CD14-positive monocyte (primary cell): ENCODE measurements around the gene RD3L. TPM values are rescaled to one million over a fixed set of nuclear protein-coding genes. Genes with fewer than 3 reads are reported as not detected.

Experiments used
- DNase-seq, 3 donors: peaks; one replicate each; pipeline ENCODE4 v3.0.0-alpha.2; 2011 to 2022
- H2AFZ ChIP-seq: 2 replicates; pipeline ENCODE4 v1.6.0; 2012; ENCODE audit warnings: mild to moderate bottlenecking, low read depth, low read length, inconsistent platforms; ENCODE audit not compliant: insufficient read depth, poor library complexity, severe bottlenecking
- H3K27ac ChIP-seq, 2 donors: 1 replicate in 1 of 2; 2 replicates in 1 of 2; pipeline ENCODE4 v1.5.1; 2012 to 2013; ENCODE audit warnings: low read length in 2 of 2, control low read depth in 1 of 2, inconsistent platforms in 1 of 2, low read depth in 1 of 2, mild to moderate bottlenecking in 1 of 2
- H3K27me3 ChIP-seq, 2 donors: one replicate each; pipeline versions ENCODE4 v1.6.0 to v1.6.1; 2011 to 2013; ENCODE audit warnings: low read length in 2 of 2; ENCODE audit not compliant: control insufficient read depth in 2 of 2, insufficient read depth in 2 of 2
- H3K36me3 ChIP-seq, 2 donors: replicated peaks in 1 of 2; 1 replicate in 1 of 2; 2 replicates in 1 of 2; pipeline versions ENCODE4 v1.5.1 to v1.6.1; 2012 to 2013; ENCODE audit warnings: low read length in 2 of 2, control low read depth in 1 of 2, inconsistent platforms in 1 of 2, mild to moderate bottlenecking in 1 of 2; ENCODE audit not compliant: insufficient read depth in 2 of 2, control insufficient read depth in 1 of 2
- H3K4me1 ChIP-seq, 2 donors: 1 replicate in 1 of 2; 2 replicates in 1 of 2; pipeline versions ENCODE4 v1.5.1 to v1.6.1; 2012 to 2013; ENCODE audit warnings: low read length in 2 of 2, control low read depth in 1 of 2, inconsistent platforms in 1 of 2, mild to moderate bottlenecking in 1 of 2, moderate library complexity in 1 of 2; ENCODE audit not compliant: insufficient read depth in 2 of 2, control insufficient read depth in 1 of 2
- H3K4me2 ChIP-seq: replicated peaks from 2 replicates; pipeline ENCODE3; 2012; ENCODE audit warnings: low read length, moderate library complexity, mild to moderate bottlenecking; ENCODE audit not compliant: poor library complexity, severe bottlenecking; ENCODE audit errors: extremely low read depth
- H3K4me3 ChIP-seq, 3 experiments: fragments of 200-600 bp in 1 of 3; sonication (generic) in 1 of 3; replicated peaks in 1 of 3; 1 replicate in 2 of 3; 2 replicates in 1 of 3; pipeline ENCODE4 v1.5.1; 2011 to 2013; ENCODE audit warnings: low read length in 3 of 3, mild to moderate bottlenecking in 3 of 3, control low read depth in 2 of 3, low read depth in 2 of 3, inconsistent platforms in 1 of 3, moderate library complexity in 1 of 3
- H3K79me2 ChIP-seq: 2 replicates; pipeline ENCODE4 v1.6.0; 2012; ENCODE audit warnings: mild to moderate bottlenecking, control low read depth, inconsistent platforms, low read length, moderate library complexity; ENCODE audit not compliant: insufficient read depth
- H3K9ac ChIP-seq: 2 replicates; pipeline ENCODE4 v1.6.0; 2017; ENCODE audit warnings: low read length, mild to moderate bottlenecking; ENCODE audit not compliant: insufficient read depth, poor library complexity, severe bottlenecking
- H3K9me3 ChIP-seq, 2 donors: replicated peaks in 1 of 2; 1 replicate in 1 of 2; 2 replicates in 1 of 2; pipeline versions ENCODE4 v1.5.1 to v1.6.1; 2012 to 2013; ENCODE audit warnings: low read length in 2 of 2, control low read depth in 1 of 2; ENCODE audit not compliant: control insufficient read depth in 1 of 2, insufficient read depth in 1 of 2
- H4K20me1 ChIP-seq: 2 replicates; pipeline ENCODE4 v1.6.0; 2012; ENCODE audit warnings: mild to moderate bottlenecking, low read length, control low read depth, moderate library complexity; ENCODE audit not compliant: insufficient read depth
- H3K27ac Mint-ChIP-seq, 7 donors: one replicate each; pipeline ENCODE4 v1.8.0; 2020; ENCODE audit warnings: mild to moderate bottlenecking in 7 of 7, mixed read lengths in 7 of 7, moderate library complexity in 6 of 7, inconsistent platforms in 2 of 7
- H3K27me3 Mint-ChIP-seq, 3 donors: one replicate each; pipeline ENCODE4 v1.8.0; 2021 to 2022; ENCODE audit warnings: low read depth in 3 of 3, mild to moderate bottlenecking in 3 of 3, mixed read lengths in 3 of 3, moderate library complexity in 3 of 3, inconsistent platforms in 1 of 3
- H3K36me3 Mint-ChIP-seq, 2 donors: one replicate each; pipeline ENCODE4 v1.8.0; 2020; ENCODE audit warnings: mixed read lengths in 2 of 2, inconsistent platforms in 1 of 2, mild to moderate bottlenecking in 1 of 2
- H3K4me1 Mint-ChIP-seq: one replicate; pipeline ENCODE4 v1.8.0; 2020; ENCODE audit warnings: mild to moderate bottlenecking, mixed read lengths
- H3K4me3 Mint-ChIP-seq, 2 donors: one replicate each; pipeline ENCODE4 v1.8.0; 2020; ENCODE audit warnings: mild to moderate bottlenecking in 2 of 2, mixed read lengths in 2 of 2, moderate library complexity in 1 of 2
- H3K9me3 Mint-ChIP-seq, 7 donors: one replicate each; pipeline ENCODE4 v1.8.0; 2020 to 2022; ENCODE audit warnings: mixed read lengths in 7 of 7, mild to moderate bottlenecking in 6 of 7, moderate library complexity in 6 of 7, inconsistent platforms in 2 of 7
- CTCF ChIP-seq: fragments of 200-600 bp; IDR thresholded peaks from one replicate; pipeline ENCODE4 v1.8.0; 2022; ENCODE audit warnings: antibody characterized with exemption, mild to moderate bottlenecking
- WGBS: methylation state at CpG from one replicate; pipeline ENCODE4 v1.1.5; 2013; ENCODE audit warnings: missing lambda C conversion rate; ENCODE audit not compliant: insufficient coverage; 5-methylcytosine and 5-hydroxymethylcytosine counted together
- intact Hi-C, 2 donors: fragments of 100-400 bp; cut with micrococcal nuclease; formaldehyde crosslinking; loops; one replicate each; pipeline versions ENCODE4 v1.15.0 to v1.15.1; 2023
- polyA plus RNA-seq, 3 donors: library from polyadenylated mRNA; depleted of rRNA in 1 of 3; unstranded in 2 of 3; stranded (reverse) in 1 of 3; fragments of 300-500 nt in 2 of 3; fragments of >200 nt in 1 of 3; fragmentation: Illumina TruSeq in 2 of 3; gene quantifications; 1 replicate in 2 of 3; 2 replicates in 1 of 3; pipeline ENCODE4 v1.2.3, GENCODE V29; 2012 to 2021

The RD3L gene
- polyA plus RNA-seq, 3 donors: not detected

- no peak for TF ChIP-seq CTCF
- no peak overlapping the region for H3K27ac Mint-ChIP-seq
- H2AFZ ChIP-seq: no peak overlapping the region
- H3K9ac ChIP-seq: no peak overlapping the region
- H3K4me2 ChIP-seq: no peak overlapping the region
- intact Hi-C loops: no loop called here
- H3K27me3 Mint-ChIP-seq: peaks cover 0 to 5% (median under 1%) of the 10 kb centered on the region in 3 donors
- no peaks in the 10 kb centered on the region for H3K79me2 ChIP-seq
- no peaks in the 10 kb centered on the region for H3K27me3 ChIP-seq
- H3K4me1 ChIP-seq: no peaks in the 10 kb centered on the region
- H3K4me1 Mint-ChIP-seq: peaks cover 8% of the 10 kb centered on the region
- no peak for DNase-seq
- peaks cover 20 to 42% of the 10 kb centered on the region in 2 donors for H3K36me3 Mint-ChIP-seq
- H3K36me3 ChIP-seq: peaks cover 0 to 23% of the 10 kb centered on the region in 2 donors
- H3K9me3 ChIP-seq: no peaks in the 10 kb centered on the region
- peaks cover 0 to 1% (median 0%) of the 10 kb centered on the region in 7 donors for H3K9me3 Mint-ChIP-seq
- H3K27ac ChIP-seq: no peak overlapping the region
- no peaks in the 10 kb centered on the region for H4K20me1 ChIP-seq
- no peak overlapping the region for H3K4me3 Mint-ChIP-seq
- WGBS: 48% methylated on average over 9 of the region's 11 CpGs
- H3K4me3 ChIP-seq: no peak overlapping the region
Measured at GRCh38 chr14:103960457-103961055, 18.2 kb upstream of the RD3L start.

GRCh38 chr14:103949131-103949790 lies 6.9 kb upstream of the RD3L start:
- no peaks in the 10 kb centered on the region for H3K36me3 ChIP-seq
- H2AFZ ChIP-seq: no peak overlapping the region
- no peaks in the 10 kb centered on the region for H4K20me1 ChIP-seq
- peak overlapping the region; percentile 68 to 74 for H3K27ac ChIP-seq
- Mint-ChIP-seq H3K9me3 (peaks cover 0 to 5% (median 3%) of the 10 kb centered on the region in 7 donors), H3K36me3 (peaks cover 19 to 25% of the 10 kb centered on the region in 2 donors), H3K4me3 (peak overlapping the region; percentile 60 to 68), H3K27ac (peak overlapping the region; percentile 91 to 99 (median 95)), H3K27me3 (peaks cover 0 to 5% (median 3%) of the 10 kb centered on the region in 3 donors), H3K4me1 (peaks cover 42% of the 10 kb centered on the region)
- peak overlapping the region in 1 of 3 experiments; percentile 36 for H3K4me3 ChIP-seq
- no peaks in the 10 kb centered on the region for H3K9me3 ChIP-seq
- no peak for TF ChIP-seq CTCF
- peak; percentile 55 to 82 (median 71) for DNase-seq
- H3K4me1 ChIP-seq: peaks cover 25 to 31% of the 10 kb centered on the region in 2 donors
- intact Hi-C loops: no loop called here
- no peaks in the 10 kb centered on the region for H3K27me3 ChIP-seq
- H3K4me2 ChIP-seq: peak overlapping the region; percentile 49
- H3K79me2 ChIP-seq: no peaks in the 10 kb centered on the region
- 90% methylated on average over 2 of the region's 5 CpGs for WGBS
- no peak overlapping the region for H3K9ac ChIP-seq
